K562 (cell line): Measurements from ENCODE around the gene CENPT. TPM values are rescaled to one million over a fixed set of nuclear protein-coding genes. Genes with fewer than 3 reads are reported as not detected.
A peak's percentile ranks its signal among the peaks of the same experiment; 100 is the strongest.

Experiments used
- CBX2 ChIP-seq: fragments of 200-600 bp; sonication (generic); IDR thresholded peaks from one replicate; pipeline ENCODE4 v1.6.1; 2012; ENCODE audit warnings: mild to moderate bottlenecking, low read length, inconsistent platforms; ENCODE audit not compliant: insufficient read depth, poor library complexity, severe bottlenecking
- HMGN3 ChIP-seq: IDR thresholded peaks from 2 replicates; pipeline ENCODE4 v1.6.1; 2011; ENCODE audit warnings: borderline replicate concordance, low read depth, mild to moderate bottlenecking, mixed read lengths, low read length; ENCODE audit not compliant: insufficient read length; ENCODE audit errors: extremely low read depth
- IRF2 ChIP-seq: sonication (generic); formaldehyde crosslinking; IDR thresholded peaks from 2 replicates; pipeline ENCODE4 v1.8.1; 2022; ENCODE audit warnings: mild to moderate bottlenecking, missing genetic modification reagents
- MAX ChIP-seq: sonication (generic); formaldehyde crosslinking; IDR thresholded peaks from 2 replicates; pipeline ENCODE4 v1.9.0; 2022; ENCODE audit warnings: mild to moderate bottlenecking, missing genetic modification reagents
- PRDM10 ChIP-seq: fragments of 450-650 bp; IDR thresholded peaks from 2 replicates; pipeline ENCODE4 v1.6.1; 2018; ENCODE audit not compliant: partially characterized antibody
- SP2 ChIP-seq: IDR thresholded peaks from 2 replicates; pipeline ENCODE4 v1.6.1; 2011; ENCODE audit warnings: mild to moderate bottlenecking, low read depth, low read length, moderate library complexity; ENCODE audit not compliant: poor library complexity, severe bottlenecking; ENCODE audit errors: extremely low read depth
- TARDBP ChIP-seq: fragments of 450-650 bp; IDR thresholded peaks from 2 replicates; pipeline ENCODE4 v1.6.1; 2016
- TEAD1 ChIP-seq, 2 experiments: fragments of 450-650 bp in 1 of 2; sonication (generic) in 1 of 2; formaldehyde crosslinking; IDR thresholded peaks; 2 replicates each; pipeline versions ENCODE4 v1.4.0 to v1.8.0; 2020 to 2022; ENCODE audit warnings: mild to moderate bottlenecking in 2 of 2, missing genetic modification reagents in 1 of 2
- polyA plus RNA-seq, 8 experiments: library from polyadenylated mRNA; depleted of rRNA in 4 of 8; stranded (reverse) in 5 of 8; unstranded in 3 of 8; fragments of >200 nt; fragmentation: Nextera tagmentation in 2 of 8; fragmentation: Illumina TruSeq in 1 of 8; extraction: Ambion mirVana in 2 of 8; extraction: Trizol in 1 of 8; gene quantifications; 2 replicates each; pipeline versions ENCODE4 v1.2.1 to v1.2.3, GENCODE V29; 2011 to 2014; ENCODE audit warnings: inconsistent platforms in 1 of 8, missing spikeins in 1 of 8
- total RNA-seq, 7 experiments: library from RNA; depleted of rRNA in 6 of 7; stranded (reverse); fragments of >200 nt in 6 of 7; fragmentation: Illumina TruSeq in 2 of 7; extraction: Trizol in 2 of 7; gene quantifications; 2 replicates each; pipeline versions ENCODE4 v1.2.1 to v1.2.3, GENCODE V29; 2011 to 2021; ENCODE audit warnings: low replicate concordance in 1 of 7
- TF ChIP-seq, protein P1 (sequence below), 2 experiments: fragments of 150-350 bp in 1 of 2; IDR thresholded peaks; 2 replicates each; pipeline ENCODE4 v1.6.1; 2012 to 2016; ENCODE audit warnings: low read depth in 2 of 2, low read length in 2 of 2, mild to moderate bottlenecking in 1 of 2, moderate library complexity in 1 of 2
- TF ChIP-seq, protein P2 (sequence below): fragments of 250-450 bp; sonication (Bioruptor Pico); IDR thresholded peaks from 2 replicates; pipeline ENCODE4 v1.8.0; 2021; ENCODE audit warnings: borderline replicate concordance, mild to moderate bottlenecking, moderate library complexity; ENCODE audit not compliant: poor library complexity, severe bottlenecking
- TF ChIP-seq, protein P3 (sequence below): sonication (generic); formaldehyde crosslinking; IDR thresholded peaks from 2 replicates; pipeline ENCODE4 v1.8.1; 2023; ENCODE audit warnings: mild to moderate bottlenecking, missing genetic modification reagents
- TF ChIP-seq, protein P4 (sequence below), 2 experiments: IDR thresholded peaks; 2 replicates each; pipeline ENCODE4 v1.6.1; 2011; ENCODE audit warnings: borderline replicate concordance in 1 of 2, control low read depth in 1 of 2, low read depth in 1 of 2, low read length in 1 of 2, mild to moderate bottlenecking in 1 of 2, mixed read lengths in 1 of 2, moderate library complexity in 1 of 2; ENCODE audit not compliant: insufficient read depth in 1 of 2, insufficient read length in 1 of 2, poor library complexity in 1 of 2, severe bottlenecking in 1 of 2; ENCODE audit errors: extremely low read depth in 1 of 2

CENPT gene
- total and polyA plus RNA-seq, 9 of the 15 experiments (the other 6 are each of a cell fraction or from before 2014, with no cell fraction given) = 3.6 to 94.2 (median 44.1) TPM

DNA sequence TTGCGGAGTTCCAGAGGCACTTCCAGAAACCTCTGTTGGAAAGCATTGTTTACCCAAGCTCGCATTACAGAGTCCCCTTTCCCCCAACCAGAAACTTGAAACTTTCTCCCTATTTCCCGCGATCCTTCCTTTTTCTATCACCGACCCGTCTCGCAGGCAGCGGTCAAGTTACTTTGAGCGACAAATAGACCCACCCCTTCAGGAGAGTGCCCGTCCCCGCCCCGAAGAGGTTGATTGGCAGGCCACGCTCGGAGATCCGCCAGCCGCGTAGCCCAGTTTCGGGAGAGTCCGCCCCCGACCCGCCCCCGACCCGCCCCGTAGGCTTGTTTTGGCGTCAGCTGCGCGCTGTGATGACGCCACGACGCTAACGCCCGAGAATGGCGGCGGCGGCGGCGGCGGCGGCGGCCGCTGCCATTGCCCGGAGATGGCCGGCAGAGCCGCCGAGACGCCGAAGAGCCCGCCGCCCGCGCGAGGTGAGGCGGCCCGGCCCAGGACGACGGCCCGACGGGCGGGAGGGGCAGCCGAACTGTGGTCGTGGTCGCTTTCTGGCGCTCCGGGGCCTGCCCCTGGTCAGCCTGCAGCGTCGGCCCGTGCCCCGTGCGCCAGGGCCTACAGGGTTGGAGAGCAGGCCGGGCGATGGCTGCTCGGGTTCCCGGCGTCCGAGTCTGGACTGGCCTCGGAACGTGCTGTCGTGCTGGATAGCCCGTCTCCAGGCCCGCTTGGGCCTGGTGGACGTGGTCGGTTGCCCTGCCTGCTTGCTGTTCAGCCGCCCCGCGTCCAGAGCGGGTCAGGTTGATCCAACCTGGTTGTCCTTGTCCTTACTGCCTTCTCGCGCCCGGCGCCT, 45.6 kb upstream of the CENPT start, which contains the start of gene PSKH1 (continued):
- TF ChIP-seq, protein P1, sequence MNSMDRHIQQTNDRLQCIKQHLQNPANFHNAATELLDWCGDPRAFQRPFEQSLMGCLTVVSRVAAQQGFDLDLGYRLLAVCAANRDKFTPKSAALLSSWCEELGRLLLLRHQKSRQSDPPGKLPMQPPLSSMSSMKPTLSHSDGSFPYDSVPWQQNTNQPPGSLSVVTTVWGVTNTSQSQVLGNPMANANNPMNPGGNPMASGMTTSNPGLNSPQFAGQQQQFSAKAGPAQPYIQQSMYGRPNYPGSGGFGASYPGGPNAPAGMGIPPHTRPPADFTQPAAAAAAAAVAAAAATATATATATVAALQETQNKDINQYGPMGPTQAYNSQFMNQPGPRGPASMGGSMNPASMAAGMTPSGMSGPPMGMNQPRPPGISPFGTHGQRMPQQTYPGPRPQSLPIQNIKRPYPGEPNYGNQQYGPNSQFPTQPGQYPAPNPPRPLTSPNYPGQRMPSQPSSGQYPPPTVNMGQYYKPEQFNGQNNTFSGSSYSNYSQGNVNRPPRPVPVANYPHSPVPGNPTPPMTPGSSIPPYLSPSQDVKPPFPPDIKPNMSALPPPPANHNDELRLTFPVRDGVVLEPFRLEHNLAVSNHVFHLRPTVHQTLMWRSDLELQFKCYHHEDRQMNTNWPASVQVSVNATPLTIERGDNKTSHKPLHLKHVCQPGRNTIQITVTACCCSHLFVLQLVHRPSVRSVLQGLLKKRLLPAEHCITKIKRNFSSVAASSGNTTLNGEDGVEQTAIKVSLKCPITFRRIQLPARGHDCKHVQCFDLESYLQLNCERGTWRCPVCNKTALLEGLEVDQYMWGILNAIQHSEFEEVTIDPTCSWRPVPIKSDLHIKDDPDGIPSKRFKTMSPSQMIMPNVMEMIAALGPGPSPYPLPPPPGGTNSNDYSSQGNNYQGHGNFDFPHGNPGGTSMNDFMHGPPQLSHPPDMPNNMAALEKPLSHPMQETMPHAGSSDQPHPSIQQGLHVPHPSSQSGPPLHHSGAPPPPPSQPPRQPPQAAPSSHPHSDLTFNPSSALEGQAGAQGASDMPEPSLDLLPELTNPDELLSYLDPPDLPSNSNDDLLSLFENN (IDR thresholded peaks at IDR 0.05; ENCODE audit: low read depth in 2 of 2, low read length in 2 of 2) = 0 out of 4 replicates have a peak, but pooled peaks of 1 of the 2 experiments have one; percentile 9
- TF ChIP-seq IRF2 = peak; percentile 89; the same call in 1 of the 2 replicates
- TF ChIP-seq PRDM10 = peak; percentile 26
- no peak for TF ChIP-seq TARDBP
- TF ChIP-seq MAX (CRISPR knock-in tag) = peak; percentile 48; the same call in 1 of the 2 replicates
- peak in 1 of 2 experiments; percentile 86; a peak in 2 of 4 replicates for TF ChIP-seq TEAD1 (CRISPR knock-in tag; IDR thresholded peaks at IDR 0.05)
- peak; percentile 39 for TF ChIP-seq SP2
- no peak for TF ChIP-seq CBX2
- TF ChIP-seq, protein P2, sequence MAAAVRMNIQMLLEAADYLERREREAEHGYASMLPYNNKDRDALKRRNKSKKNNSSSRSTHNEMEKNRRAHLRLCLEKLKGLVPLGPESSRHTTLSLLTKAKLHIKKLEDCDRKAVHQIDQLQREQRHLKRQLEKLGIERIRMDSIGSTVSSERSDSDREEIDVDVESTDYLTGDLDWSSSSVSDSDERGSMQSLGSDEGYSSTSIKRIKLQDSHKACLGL = no peak
- TF ChIP-seq, protein P3, sequence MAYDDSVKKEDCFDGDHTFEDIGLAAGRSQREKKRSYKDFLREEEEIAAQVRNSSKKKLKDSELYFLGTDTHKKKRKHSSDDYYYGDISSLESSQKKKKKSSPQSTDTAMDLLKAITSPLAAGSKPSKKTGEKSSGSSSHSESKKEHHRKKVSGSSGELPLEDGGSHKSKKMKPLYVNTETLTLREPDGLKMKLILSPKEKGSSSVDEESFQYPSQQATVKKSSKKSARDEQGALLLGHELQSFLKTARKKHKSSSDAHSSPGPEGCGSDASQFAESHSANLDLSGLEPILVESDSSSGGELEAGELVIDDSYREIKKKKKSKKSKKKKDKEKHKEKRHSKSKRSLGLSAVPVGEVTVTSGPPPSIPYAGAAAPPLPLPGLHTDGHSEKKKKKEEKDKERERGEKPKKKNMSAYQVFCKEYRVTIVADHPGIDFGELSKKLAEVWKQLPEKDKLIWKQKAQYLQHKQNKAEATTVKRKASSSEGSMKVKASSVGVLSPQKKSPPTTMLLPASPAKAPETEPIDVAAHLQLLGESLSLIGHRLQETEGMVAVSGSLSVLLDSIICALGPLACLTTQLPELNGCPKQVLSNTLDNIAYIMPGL (CRISPR knock-in tag) = peak; percentile 56; the same call in 1 of the 2 replicates
- TF ChIP-seq, protein P4, sequence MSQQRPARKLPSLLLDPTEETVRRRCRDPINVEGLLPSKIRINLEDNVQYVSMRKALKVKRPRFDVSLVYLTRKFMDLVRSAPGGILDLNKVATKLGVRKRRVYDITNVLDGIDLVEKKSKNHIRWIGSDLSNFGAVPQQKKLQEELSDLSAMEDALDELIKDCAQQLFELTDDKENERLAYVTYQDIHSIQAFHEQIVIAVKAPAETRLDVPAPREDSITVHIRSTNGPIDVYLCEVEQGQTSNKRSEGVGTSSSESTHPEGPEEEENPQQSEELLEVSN (IDR thresholded peaks at IDR 0.05; ENCODE audit: borderline replicate concordance in 1 of 2, extremely low read depth in 1 of 2, insufficient read depth in 1 of 2, insufficient read length in 1 of 2, low read depth in 1 of 2, low read length in 1 of 2, poor library complexity in 1 of 2, severe bottlenecking in 1 of 2) = no peak
- TF ChIP-seq HMGN3 = peak; percentile 59
